Natural killer cell (primary cell): Measurements from ENCODE around the gene SLC35F1. TPM values are rescaled to one million over a fixed set of nuclear protein-coding genes. Genes with fewer than 3 reads are reported as not detected.

Source experiments
- ATAC-seq, 3 donors: fragments of 150-1000 bp in 2 of 3; fragments of 200-7000 bp in 1 of 3; cut with Tn5 transposase; 1 replicate in 1 of 3; 2 replicates in 2 of 3; pipeline ENCODE4 v1.10.0; 2021; ENCODE audit warnings: mild to moderate bottlenecking in 2 of 3, moderate library complexity in 2 of 3
- DNase-seq, 2 donors: peaks; one replicate each; pipeline versions ENCODE4 v3.0.0 to v3.0.0-alpha.2; 2013 to 2021; ENCODE audit warnings: mixed read lengths in 1 of 2
- H3K27ac ChIP-seq: one replicate; pipeline ENCODE4 v1.5.1; 2013; ENCODE audit warnings: mild to moderate bottlenecking, low read length
- H3K27me3 ChIP-seq: one replicate; pipeline ENCODE4 v1.6.1; 2013; ENCODE audit warnings: low read length; ENCODE audit not compliant: control insufficient read depth, insufficient read depth
- H3K36me3 ChIP-seq: one replicate; pipeline ENCODE4 v1.6.1; 2013; ENCODE audit warnings: low read length; ENCODE audit not compliant: control insufficient read depth, insufficient read depth
- H3K4me1 ChIP-seq: one replicate; pipeline ENCODE4 v1.6.1; 2013; ENCODE audit warnings: low read length; ENCODE audit not compliant: control insufficient read depth, insufficient read depth
- H3K4me3 ChIP-seq: one replicate; pipeline ENCODE4 v1.5.1; 2013; ENCODE audit warnings: low read length
- H3K9me3 ChIP-seq: one replicate; pipeline ENCODE4 v1.6.1; 2013; ENCODE audit warnings: low read length; ENCODE audit not compliant: control insufficient read depth, insufficient read depth
- H3K27ac Mint-ChIP-seq, 2 donors: one replicate each; pipeline ENCODE4 v1.8.0; 2022; ENCODE audit warnings: mild to moderate bottlenecking in 2 of 2, mixed read lengths in 2 of 2, moderate library complexity in 1 of 2
- H3K27me3 Mint-ChIP-seq, 2 donors: one replicate each; pipeline ENCODE4 v1.8.0; 2022; ENCODE audit warnings: low read depth in 2 of 2, mixed read lengths in 2 of 2
- H3K36me3 Mint-ChIP-seq: one replicate; pipeline ENCODE4 v1.8.0; 2022; ENCODE audit warnings: mixed read lengths
- H3K4me1 Mint-ChIP-seq, 2 donors: one replicate each; pipeline ENCODE4 v1.8.0; 2022; ENCODE audit warnings: mixed read lengths in 2 of 2
- H3K4me3 Mint-ChIP-seq: one replicate; pipeline ENCODE4 v1.8.0; 2022; ENCODE audit warnings: mild to moderate bottlenecking, moderate library complexity, mixed read lengths
- H3K9me3 Mint-ChIP-seq, 2 donors: one replicate each; pipeline ENCODE4 v1.8.0; 2022; ENCODE audit warnings: mixed read lengths in 2 of 2
- CTCF ChIP-seq: fragments of 200-600 bp; IDR thresholded peaks from one replicate; pipeline ENCODE4 v1.8.0; 2022; ENCODE audit warnings: antibody characterized with exemption
- WGBS: methylation state at CpG from one replicate; pipeline ENCODE4 v1.1.7; 2013; ENCODE audit warnings: missing lambda C conversion rate; ENCODE audit not compliant: insufficient coverage; 5-methylcytosine and 5-hydroxymethylcytosine counted together
- intact Hi-C: fragments of 100-400 bp; cut with micrococcal nuclease; formaldehyde crosslinking; loops from one replicate; pipeline ENCODE4 v1.14.2; 2022
- total RNA-seq, 4 donors: library from RNA; stranded (reverse); fragments of 120-200 nt in 1 of 4; gene quantifications; one replicate each; pipeline versions ENCODE4 v1.2.3 to v1.2.4, GENCODE V29; 2013 to 2022

SLC35F1 gene
- total RNA-seq, 3 donors from 2014 or later (not counting 1 experiment from before 2014, with no cell fraction given) = not detected

DNA sequence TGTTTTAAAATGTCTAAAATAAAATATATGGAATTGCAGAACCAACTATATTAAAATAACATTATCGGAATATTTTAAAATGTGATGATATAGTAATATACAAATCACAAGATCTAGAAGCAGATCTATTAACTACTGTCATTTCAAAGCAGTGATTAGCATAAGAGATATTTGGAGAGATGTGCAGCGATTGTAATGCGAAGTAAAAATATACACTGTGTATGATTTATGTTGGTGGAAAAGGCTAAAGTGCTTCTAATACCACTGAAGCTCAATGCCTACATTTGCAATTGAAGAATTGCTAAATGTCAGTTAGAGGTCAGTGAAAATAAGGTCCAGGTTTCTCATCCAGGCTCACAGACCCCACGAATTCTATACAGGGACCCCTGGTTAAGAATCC lies 392.4 kb downstream of the SLC35F1 start:
- no peaks in the 10 kb centered on the region for H3K9me3 ChIP-seq
- DNase-seq (no peak), ATAC-seq (no peak)
- TF ChIP-seq CTCF = no peak
- Mint-ChIP-seq H3K27ac (no peak overlapping the region), H3K4me3 (no peak overlapping the region), H3K36me3 (no peaks in the 10 kb centered on the region), H3K27me3 (peaks cover 8 to 37% of the 10 kb centered on the region in 2 donors), H3K9me3 (no peaks in the 10 kb centered on the region), H3K4me1 (no peaks in the 10 kb centered on the region)
- H3K4me3 ChIP-seq = no peak overlapping the region
- H3K27ac ChIP-seq = no peak overlapping the region
- H3K4me1 ChIP-seq = no peaks in the 10 kb centered on the region
- no peaks in the 10 kb centered on the region for H3K36me3 ChIP-seq
- WGBS = 77% methylated on average over 3 of the region's 4 CpGs
- H3K27me3 ChIP-seq = peaks cover 3% of the 10 kb centered on the region
- intact Hi-C loops = no loop called here

DNA sequence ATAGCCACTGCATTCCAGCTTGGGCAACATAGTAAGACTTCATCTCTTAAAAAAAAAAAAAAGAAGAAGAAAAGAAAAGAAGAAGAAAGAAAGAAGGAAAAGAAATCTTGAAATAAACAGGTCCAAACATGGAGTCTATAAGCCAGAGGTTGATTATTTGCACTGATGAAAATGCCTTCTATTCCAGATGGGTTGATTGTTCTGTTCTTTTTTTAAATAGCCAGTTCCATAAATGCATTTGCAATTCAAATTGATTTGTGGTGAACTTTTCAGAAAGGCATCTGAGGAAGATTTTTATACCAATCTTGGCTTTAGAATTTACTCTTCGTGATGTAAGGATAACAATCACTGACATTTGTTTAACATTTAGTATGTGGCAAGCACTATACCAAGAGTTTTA lies 397.3 kb downstream of the SLC35F1 start:
- H3K27ac Mint-ChIP-seq = no peak overlapping the region
- H3K4me1 Mint-ChIP-seq = no peaks in the 10 kb centered on the region
- peaks cover 3 to 31% of the 10 kb centered on the region in 2 donors for H3K27me3 Mint-ChIP-seq
- no peaks in the 10 kb centered on the region for H3K9me3 Mint-ChIP-seq
- no peaks in the 10 kb centered on the region for H3K4me1 ChIP-seq
- intact Hi-C loops = no loop called here
- no peaks in the 10 kb centered on the region for H3K36me3 Mint-ChIP-seq
- H3K27ac ChIP-seq = no peak overlapping the region
- WGBS = no CpG with 5 or more reads among the region's 1 CpG
- DNase-seq (no peak), ATAC-seq (no peak)
- H3K4me3 Mint-ChIP-seq = no peak overlapping the region
- no peak for TF ChIP-seq CTCF
- H3K9me3 ChIP-seq = no peaks in the 10 kb centered on the region
- no peaks in the 10 kb centered on the region for H3K36me3 ChIP-seq
- peaks cover 3% of the 10 kb centered on the region for H3K27me3 ChIP-seq
- no peak overlapping the region for H3K4me3 ChIP-seq

- ATAC-seq = no peak
- Mint-ChIP-seq H3K36me3 (no peaks in the 10 kb centered on the region), H3K9me3 (no peaks in the 10 kb centered on the region), H3K4me1 (no peaks in the 10 kb centered on the region), H3K27ac (no peak overlapping the region), H3K4me3 (no peak overlapping the region), H3K27me3 (peaks cover 3 to 31% of the 10 kb centered on the region in 2 donors)
- intact Hi-C loops = no loop called here
- Histone ChIP-seq H3K27me3 (peaks cover 3% of the 10 kb centered on the region), H3K4me1 (no peaks in the 10 kb centered on the region), H3K27ac (no peak overlapping the region), H3K4me3 (no peak overlapping the region), H3K36me3 (no peaks in the 10 kb centered on the region), H3K9me3 (no peaks in the 10 kb centered on the region)
- WGBS = 89% methylated on average over 1 of the region's 1 CpG
- no peak for DNase-seq
- no peak for TF ChIP-seq CTCF
Observed at GRCh38 chr6:118305081-118305480, 398.0 kb downstream of the SLC35F1 start.
